ENCODE results near the gene ANKS1B.

- no peak for TF ChIP-seq TCF12 (IDR thresholded peaks at IDR 0.05; ENCODE audit: low read depth)
- TF ChIP-seq REST (IDR thresholded peaks at IDR 0.05; ENCODE audit: low read depth) = no peak
- TF ChIP-seq EP300 (IDR thresholded peaks at IDR 0.05; ENCODE audit: borderline replicate concordance) = no peak
- TF ChIP-seq MAX (IDR thresholded peaks at IDR 0.05) = no peak
- no peak for TF ChIP-seq CREB1 (IDR thresholded peaks at IDR 0.05; ENCODE audit: low read depth)
- no peak for TF ChIP-seq TAF1 (IDR thresholded peaks at IDR 0.05; ENCODE audit: low read depth)
- no peak for TF ChIP-seq NFIC (IDR thresholded peaks at IDR 0.05)
- no peak for TF ChIP-seq USF1 (IDR thresholded peaks at IDR 0.05)
Measured at GRCh38 chr12:98763656-98764055, 1221.1 kb downstream of the ANKS1B start.
